IPS DF 6.9 (cell line): Measurements from ENCODE around the gene SEMA6B.
"Not testable (repeated sequence)": the region's sequence is repeated elsewhere in the genome, so short reads cannot be mapped to it uniquely, and the experiment has no call there.

ENCODE experiments used
- DNase-seq: peaks from one replicate; pipeline ENCODE4 v3.0.0-alpha.2; 2013; ENCODE audit warnings: low read depth, low spot score
- H3K27ac ChIP-seq: one replicate; pipeline ENCODE4 v1.5.1; 2013; ENCODE audit warnings: low read length, control low read depth
- H3K27me3 ChIP-seq: 2 replicates; pipeline ENCODE4 v1.6.1; 2013; ENCODE audit warnings: mild to moderate bottlenecking, low read length; ENCODE audit not compliant: control insufficient read depth, insufficient read depth
- H3K36me3 ChIP-seq: 2 replicates; pipeline ENCODE4 v1.6.1; 2013; ENCODE audit warnings: low read length; ENCODE audit not compliant: control insufficient read depth, insufficient read depth
- H3K4me1 ChIP-seq: 2 replicates; pipeline ENCODE4 v1.6.1; 2013; ENCODE audit warnings: low read length; ENCODE audit not compliant: control insufficient read depth, insufficient read depth
- H3K4me3 ChIP-seq: 2 replicates; pipeline ENCODE4 v1.5.1; 2013; ENCODE audit warnings: mild to moderate bottlenecking, low read length
- H3K9me3 ChIP-seq: 2 replicates; pipeline ENCODE4 v1.6.1; 2013; ENCODE audit warnings: low read length, inconsistent platforms; ENCODE audit not compliant: control insufficient read depth, insufficient read depth
- WGBS: extraction: QIAGEN DNeasy Blood & Tissue Kit; methylation state at CpG from one replicate; pipeline ENCODE4 v1.1.7; 2013; ENCODE audit warnings: mixed read lengths, missing lambda C conversion rate; ENCODE audit not compliant: insufficient read length, insufficient coverage; 5-methylcytosine and 5-hydroxymethylcytosine counted together

The SEMA6B gene

DNA sequence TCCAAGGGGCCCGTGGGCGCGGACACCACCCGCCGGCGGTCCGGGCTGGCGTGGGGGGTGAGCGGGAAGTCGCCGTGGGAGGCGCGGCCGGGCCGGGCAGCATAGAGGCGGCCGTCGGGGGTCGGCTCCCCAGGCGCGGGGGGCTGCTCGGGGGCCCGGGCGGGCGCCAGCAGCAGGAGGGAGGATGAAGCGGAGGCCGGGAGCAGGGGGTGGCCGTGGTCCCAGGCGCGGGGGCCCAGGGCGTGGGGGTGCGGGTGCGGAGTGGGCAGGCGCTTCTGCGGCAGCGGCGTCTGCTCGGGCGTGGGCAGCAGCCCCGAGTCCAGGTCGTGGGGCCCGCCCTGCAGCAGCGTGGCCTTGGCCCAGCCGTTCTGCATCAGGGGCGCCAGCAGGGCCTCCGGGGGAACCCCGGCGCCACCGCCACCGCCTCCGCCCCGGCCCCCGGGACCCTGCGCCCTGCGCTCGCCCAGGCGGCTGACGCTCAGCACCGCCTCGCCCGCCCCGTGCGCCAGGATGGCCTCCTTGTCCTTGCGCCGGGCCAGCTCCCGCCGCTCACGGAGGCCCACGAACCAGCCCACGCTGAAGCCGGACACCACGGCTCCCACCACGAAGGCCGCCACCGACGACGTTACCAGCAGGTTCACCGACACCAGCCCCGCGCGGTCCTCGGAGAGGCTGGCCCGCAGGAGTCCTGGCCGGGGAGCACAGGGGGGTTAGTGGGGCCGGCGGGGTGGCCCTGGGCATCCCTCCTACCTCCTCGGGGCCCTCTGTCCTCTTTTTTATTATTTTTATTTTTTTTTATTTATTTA is 15.4 kb downstream of the SEMA6B start:
- Histone ChIP-seq H3K27ac (no peak overlapping the region), H3K4me3 (no peak overlapping the region), H3K4me1 (no peaks in the 10 kb centered on the region), H3K36me3 (peaks cover 8% of the 10 kb centered on the region), H3K9me3 (no peaks in the 10 kb centered on the region), H3K27me3 (no peaks in the 10 kb centered on the region)
- DNase-seq = no peak
- no CpG with 5 or more reads among the region's 87 CpGs for WGBS

- Histone ChIP-seq H3K27ac (no peak overlapping the region), H3K4me1 (no peaks in the 10 kb centered on the region), H3K4me3 (no peak overlapping the region), H3K36me3 (peaks cover 5% of the 10 kb centered on the region; the same call in 1 of the 2 replicates), H3K9me3 (no peaks in the 10 kb centered on the region), H3K27me3 (no peaks in the 10 kb centered on the region)
- no peak for DNase-seq
- WGBS = no CpG with 5 or more reads among the region's 77 CpGs
Observed at GRCh38 chr19:4542896-4543841, 16.3 kb downstream of the SEMA6B start.

DNA sequence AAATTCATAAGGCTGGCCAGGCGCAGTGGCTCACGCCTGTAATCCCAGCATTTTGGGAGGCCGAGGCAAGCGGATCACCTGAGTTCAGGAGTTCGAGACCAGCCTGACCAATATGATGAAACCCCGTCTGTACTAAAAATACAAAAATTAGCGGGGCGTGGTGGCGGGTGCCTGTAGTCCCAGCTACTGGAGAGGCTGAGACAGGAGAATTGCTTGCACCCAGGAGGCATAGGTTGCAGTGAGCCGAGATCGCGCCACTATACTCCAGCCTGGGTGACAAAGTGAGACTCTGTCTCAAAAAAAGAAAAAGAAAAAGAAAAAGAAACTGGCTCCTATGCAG is 17.7 kb downstream of the SEMA6B start:
- not testable (repeated sequence) for H3K9me3 ChIP-seq, H3K4me1 ChIP-seq, H3K36me3 ChIP-seq, H3K27ac ChIP-seq, H3K27me3 ChIP-seq, H3K4me3 ChIP-seq, DNase-seq
- WGBS = no CpG with 5 or more reads among the region's 12 CpGs

DNA sequence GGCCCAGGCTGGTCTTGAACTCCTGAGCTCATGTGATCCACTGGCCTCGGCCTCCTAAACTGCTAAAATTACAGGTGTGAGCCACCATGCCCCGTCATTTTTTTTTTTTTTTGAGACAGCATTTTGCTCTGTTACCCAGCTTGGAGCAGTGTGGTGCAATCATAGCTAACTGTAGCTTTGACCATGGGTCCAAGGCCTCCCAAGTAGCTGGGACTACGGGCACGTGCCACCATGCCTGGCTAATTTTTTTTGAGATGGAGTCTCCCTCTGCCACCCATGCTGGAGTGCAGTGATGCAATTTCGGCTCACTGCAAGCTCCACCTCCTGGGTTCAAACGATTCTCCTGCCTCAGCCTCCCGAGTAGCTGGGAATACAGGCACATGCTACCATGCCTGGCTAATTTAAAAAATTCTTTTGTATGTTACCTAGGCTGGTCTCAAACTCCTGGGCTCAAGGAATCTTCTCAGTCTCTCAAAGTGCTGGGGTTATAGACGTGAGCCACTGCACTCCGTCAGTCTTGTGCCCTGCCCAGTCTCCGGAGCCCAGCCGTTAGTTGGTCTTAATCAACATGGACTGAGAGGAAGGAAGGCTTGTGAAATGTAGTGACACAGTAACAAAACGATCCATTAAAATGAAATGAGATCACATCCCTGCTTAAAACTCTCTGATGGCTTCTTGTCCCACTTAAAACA is 18.2 kb downstream of the SEMA6B start:
- no peak overlapping the region for H3K4me3 ChIP-seq

DNA sequence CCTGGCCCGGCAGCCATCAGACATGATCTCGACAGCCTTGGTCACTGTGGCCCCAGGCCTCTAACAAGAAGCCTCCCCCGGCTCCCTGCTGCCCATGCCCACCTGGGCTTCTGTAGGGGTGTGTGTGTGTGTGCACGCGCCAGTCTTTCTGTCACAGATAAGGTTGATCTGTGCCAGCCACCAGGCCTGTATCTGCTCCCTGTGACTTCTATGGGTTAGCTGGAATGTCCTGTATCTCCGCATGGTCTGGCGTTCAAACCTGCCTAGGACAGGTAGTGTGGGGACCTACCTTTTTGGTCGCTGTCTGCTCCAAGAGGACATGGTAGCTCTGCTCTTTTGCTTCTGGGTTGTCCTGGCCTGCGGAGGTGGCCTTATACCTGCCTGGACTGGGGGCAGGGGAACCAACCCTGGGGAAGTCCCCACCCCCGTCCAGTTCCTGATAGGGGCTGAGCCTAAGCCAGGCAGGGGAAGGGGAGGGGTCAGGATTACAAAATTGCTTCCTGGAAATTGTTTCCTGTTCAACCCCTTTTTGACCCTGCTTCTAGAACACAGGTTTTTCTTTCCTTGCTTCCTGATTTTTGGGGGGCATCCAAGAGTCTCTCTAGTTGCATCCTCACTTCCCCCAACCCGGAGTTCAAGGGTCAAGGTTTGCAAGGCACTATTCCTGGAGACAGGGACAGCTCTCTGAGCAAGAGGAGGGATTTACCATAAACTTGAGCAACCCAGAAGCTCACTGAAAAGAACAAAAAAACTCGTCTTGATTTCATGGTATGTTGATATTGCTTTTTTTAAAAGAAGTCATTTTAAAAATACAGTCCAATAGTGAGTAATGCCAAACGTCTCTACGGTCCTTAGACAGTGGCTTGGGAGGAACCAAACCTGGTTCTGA is 19.5 kb downstream of the SEMA6B start, which contains the start of gene LRG1:
Gene LRG1 (minus strand): TSS at position 344 of the 889 bp plus-strand sequence. CDS start 23 bp downstream, at position 321.
- DNase-seq = no peak
- Histone ChIP-seq H3K27ac (no peak within 1 kb of the TSS), H3K9me3 (no peaks in the 10 kb centered on the region), H3K4me3 (no peak within 1 kb of the TSS), H3K4me1 (no peaks in the 10 kb centered on the region), H3K27me3 (no peaks in the 10 kb centered on the region), H3K36me3 (no peaks in the 10 kb centered on the region; the same call in 1 of the 2 replicates)
- WGBS = no CpG with 5 or more reads among the region's 14 CpGs

More for the DNA sequence above, 18.2 kb downstream of the SEMA6B start:
- Histone ChIP-seq H3K27me3 (no peaks in the 10 kb centered on the region), H3K4me1 (no peaks in the 10 kb centered on the region), H3K36me3 (no peaks in the 10 kb centered on the region; the same call in 1 of the 2 replicates), H3K9me3 (no peaks in the 10 kb centered on the region), H3K27ac (no peak overlapping the region)
- no CpG with 5 or more reads among the region's 12 CpGs for WGBS
- DNase-seq = no peak

- no peak for DNase-seq
- H3K27me3 ChIP-seq = no peaks in the 10 kb centered on the region; the same call in 1 of the 2 replicates
- H3K27ac ChIP-seq = no peak overlapping the region
- peaks cover 3% of the 10 kb centered on the region; the same call in 1 of the 2 replicates for H3K4me1 ChIP-seq
- WGBS = no CpG with 5 or more reads among the region's 3 CpGs
- no peaks in the 10 kb centered on the region for H3K9me3 ChIP-seq
- no peaks in the 10 kb centered on the region; the same call in 1 of the 2 replicates for H3K36me3 ChIP-seq
- H3K4me3 ChIP-seq = no peak overlapping the region
Observed at GRCh38 chr19:4539169-4539692, 20.3 kb downstream of the SEMA6B start.

GRCh38 chr19:4538601-4538954 is 20.9 kb downstream of the SEMA6B start:
- no peaks in the 10 kb centered on the region; the same call in 1 of the 2 replicates for H3K36me3 ChIP-seq
- no CpG with 5 or more reads among the region's 13 CpGs for WGBS
- H3K9me3 ChIP-seq = no peaks in the 10 kb centered on the region
- H3K4me1 ChIP-seq = peaks cover 3% of the 10 kb centered on the region; the same call in 1 of the 2 replicates
- no peak overlapping the region for H3K4me3 ChIP-seq
- H3K27ac ChIP-seq = no peak overlapping the region
- DNase-seq = no peak
- no peaks in the 10 kb centered on the region; the same call in 1 of the 2 replicates for H3K27me3 ChIP-seq

DNA sequence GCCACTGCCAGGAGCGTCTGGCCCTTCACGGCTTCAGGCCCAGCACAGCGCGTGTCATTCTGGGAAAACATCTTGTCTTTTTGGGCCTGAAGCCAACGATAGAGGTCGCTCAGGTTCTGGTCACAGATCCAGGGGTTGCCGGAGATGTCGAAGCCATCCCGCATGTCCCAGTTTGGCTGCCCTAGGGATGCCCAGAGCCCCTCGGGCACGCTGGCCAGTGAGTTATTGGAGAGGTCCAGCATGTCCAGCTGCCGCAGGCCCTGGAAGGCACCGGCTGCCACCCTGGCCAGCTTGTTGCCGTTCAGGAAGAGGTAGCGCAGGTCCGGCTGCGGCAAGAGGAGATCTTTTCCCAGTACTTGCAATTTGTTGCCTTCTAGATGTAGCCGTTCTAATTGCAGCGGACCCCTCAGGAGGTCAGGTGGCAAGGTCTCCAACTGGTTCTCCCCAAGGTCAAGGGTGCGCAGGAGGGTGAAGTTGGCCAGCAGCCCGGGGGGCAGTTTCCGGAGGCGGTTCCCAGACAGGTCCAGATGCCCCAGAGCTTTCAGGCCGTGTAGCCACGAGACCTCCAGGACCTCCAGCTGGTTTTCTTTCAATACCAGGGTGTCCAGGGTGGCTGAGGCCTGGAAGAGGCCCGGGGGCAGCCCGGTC is 21.4 kb downstream of the SEMA6B start:
- WGBS = no CpG with 5 or more reads among the region's 27 CpGs
- H3K36me3 ChIP-seq = no peaks in the 10 kb centered on the region
- no peak overlapping the region for H3K27ac ChIP-seq
- H3K4me3 ChIP-seq = no peak overlapping the region
- H3K9me3 ChIP-seq = no peaks in the 10 kb centered on the region
- peaks cover 3% of the 10 kb centered on the region; the same call in 1 of the 2 replicates for H3K4me1 ChIP-seq
- no peaks in the 10 kb centered on the region; the same call in 1 of the 2 replicates for H3K27me3 ChIP-seq
- no peak for DNase-seq

DNA sequence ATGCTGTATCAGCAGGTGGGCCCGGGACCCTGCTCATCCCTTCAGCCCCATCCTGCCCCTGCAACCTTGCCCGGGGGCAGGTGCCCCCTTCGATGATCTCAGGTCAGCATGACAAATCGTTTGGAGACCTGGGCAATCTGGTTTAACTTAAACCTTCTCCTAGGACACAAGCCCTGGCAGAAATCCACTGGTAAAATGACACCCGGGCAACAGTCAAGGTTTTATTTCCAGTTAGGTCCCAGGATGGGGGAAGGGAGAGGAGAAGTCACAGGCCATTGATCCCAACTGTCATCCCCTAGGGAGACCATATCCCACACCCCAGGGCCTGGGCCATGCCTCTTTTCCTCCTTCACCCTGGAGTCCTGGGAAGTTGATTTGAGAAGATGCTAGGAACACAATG is 22.7 kb downstream of the SEMA6B start:
- no peak overlapping the region for H3K4me3 ChIP-seq
- peaks cover 3% of the 10 kb centered on the region; the same call in 1 of the 2 replicates for H3K4me1 ChIP-seq
- no peaks in the 10 kb centered on the region for H3K36me3 ChIP-seq
- H3K27me3 ChIP-seq = no peaks in the 10 kb centered on the region; the same call in 1 of the 2 replicates
- no peaks in the 10 kb centered on the region for H3K9me3 ChIP-seq
- WGBS = no CpG with 5 or more reads among the region's 5 CpGs
- DNase-seq = no peak
- no peak overlapping the region for H3K27ac ChIP-seq
